Measurements from ENCODE around the gene ECSCR. TPM values are rescaled to one million over a fixed set of nuclear protein-coding genes. Genes with fewer than 3 reads are reported as not detected.
"Not testable (repeated sequence)": the region's sequence is repeated elsewhere in the genome, so short reads cannot be mapped to it uniquely, and the experiment has no call there.

ECSCR gene
- total and polyA plus RNA-seq, 2 donors (not counting 1 experiment from before 2014, with no cell fraction given) = not detected

DNA sequence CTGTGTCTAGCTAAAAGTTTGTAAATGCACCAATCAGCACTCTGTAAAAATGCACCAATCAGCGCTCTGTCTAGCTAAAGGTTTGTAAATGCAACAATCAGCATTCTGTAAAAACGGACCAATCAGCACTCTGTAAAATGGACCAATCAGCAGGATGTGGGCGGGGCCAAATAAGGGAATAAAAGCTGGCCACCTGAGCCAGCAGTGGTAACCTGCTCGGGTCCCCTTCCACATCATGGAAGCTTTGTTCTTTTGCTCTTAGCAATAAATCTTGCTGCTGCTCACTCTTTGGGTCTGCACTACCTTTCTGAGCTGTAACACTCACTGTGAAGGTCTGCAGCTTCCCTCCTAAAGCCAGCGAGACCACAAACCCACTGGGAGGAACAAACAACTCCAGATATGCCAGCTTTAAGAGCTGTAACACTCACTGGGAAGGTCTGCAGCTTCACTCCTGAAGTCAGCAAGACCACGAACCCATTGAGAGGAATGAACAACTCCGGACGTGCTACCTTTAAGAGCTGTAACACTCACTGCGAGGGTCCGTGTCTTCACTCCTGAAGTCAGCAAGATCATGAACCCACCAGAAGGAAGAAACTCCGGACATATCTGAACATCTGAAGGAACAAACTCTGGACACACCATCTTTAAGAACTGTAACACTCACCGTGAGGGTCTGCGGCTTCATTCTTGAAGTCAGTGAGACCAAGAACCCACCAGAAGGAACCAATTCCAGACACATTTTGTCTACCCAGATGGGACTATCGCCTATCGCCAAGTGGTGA lies 40.7 kb upstream of the ECSCR start:
- DNase-seq; H3K27me3 ChIP-seq (replicated peaks in 1 of 4; ENCODE audit: control extremely low read depth in 1 of 4, control insufficient read depth in 3 of 4, insufficient read depth in 4 of 4, low read length in 3 of 4); H3K36me3 ChIP-seq (replicated peaks in 1 of 2; ENCODE audit: control extremely low read depth in 1 of 2, control insufficient read depth in 1 of 2, extremely low read depth in 1 of 2, insufficient read depth in 2 of 2, low read length in 1 of 2); H3K4me3 ChIP-seq (ENCODE audit: control extremely low read depth in 1 of 5, extremely low read depth in 1 of 5, insufficient read depth in 1 of 5, low read depth in 2 of 5, low read length in 4 of 5); POLR2A ChIA-PET; intact Hi-C loops (cut with micrococcal nuclease); H3K79me2 ChIP-seq (ENCODE audit: control insufficient read depth, insufficient read depth, low read length); H3K9me3 Mint-ChIP-seq (ENCODE audit: insufficient read depth); H3K27ac Mint-ChIP-seq; H3K4me2 ChIP-seq (replicated peaks; ENCODE audit: low read depth, low read length, poor library complexity, severe bottlenecking); H3K4me1 Mint-ChIP-seq; H3K27ac ChIP-seq (ENCODE audit: low read length in 2 of 2); ATAC-seq (ENCODE audit: low read depth); H3K9ac ChIP-seq (ENCODE audit: low read length); H2AFZ ChIP-seq (ENCODE audit: insufficient read depth, low read depth, low read length, poor library complexity, severe bottlenecking); H3K9me3 ChIP-seq (ENCODE audit: control extremely low read depth in 1 of 3, control insufficient read depth in 2 of 3, insufficient read depth in 1 of 3, low read length in 2 of 3); H3K27me3 Mint-ChIP-seq; H3K4me3 Mint-ChIP-seq; H4K20me1 ChIP-seq (ENCODE audit: control insufficient read depth, insufficient read depth, low read length, poor library complexity, severe bottlenecking); H3K4me1 ChIP-seq (ENCODE audit: control insufficient read depth in 2 of 2, insufficient read depth in 2 of 2, low read length in 2 of 2): not testable (repeated sequence)
- 82% methylated on average over 15 of the region's 15 CpGs for WGBS (ENCODE audit: insufficient coverage)
- CTCF ChIA-PET = interaction anchor here (1.4 to 1.7 kb wide), 2 partner anchors 11 to 264 kb away, joined by 3 read pairs; no protein-coding TSS in a partner anchor

DNA sequence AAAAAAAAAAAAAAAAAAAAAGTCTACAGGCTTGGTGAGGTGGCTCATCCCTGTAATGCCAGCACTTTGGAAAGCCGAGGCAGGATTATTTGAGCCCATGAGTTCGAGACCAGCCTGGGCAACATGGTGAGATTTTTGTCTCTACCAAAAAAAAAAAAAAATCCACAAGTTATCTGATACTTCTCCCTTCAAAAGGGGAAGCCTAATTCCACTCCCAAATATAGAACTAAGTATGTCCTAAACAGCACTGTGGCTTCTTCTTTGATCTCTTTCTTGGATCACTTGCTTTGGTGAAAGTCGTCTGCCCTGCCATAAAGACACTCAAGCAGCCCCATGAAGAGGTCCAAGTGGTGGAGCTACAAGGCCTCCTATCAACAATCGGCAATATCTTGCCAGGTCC lies 38.8 kb upstream of the ECSCR start:
- no peak for ATAC-seq (ENCODE audit: low read depth)
- Histone ChIP-seq H3K27me3 (replicated peaks in 1 of 4; ENCODE audit: control extremely low read depth in 1 of 4, control insufficient read depth in 3 of 4, insufficient read depth in 4 of 4, low read length in 3 of 4) (peaks cover 0 to 3% (median 0%) of the 10 kb centered on the region in 4 experiments), H3K27ac (ENCODE audit: low read length in 2 of 2) (no peak overlapping the region), H3K36me3 (replicated peaks in 1 of 2; ENCODE audit: control extremely low read depth in 1 of 2, control insufficient read depth in 1 of 2, extremely low read depth in 1 of 2, insufficient read depth in 2 of 2, low read length in 1 of 2) (no peaks in the 10 kb centered on the region), H3K9me3 (ENCODE audit: control extremely low read depth in 1 of 3, control insufficient read depth in 2 of 3, insufficient read depth in 1 of 3, low read length in 2 of 3) (peaks cover 0 to 6% (median 0%) of the 10 kb centered on the region in 3 donors), H3K79me2 (ENCODE audit: control insufficient read depth, insufficient read depth, low read length) (no peaks in the 10 kb centered on the region), H3K4me1 (ENCODE audit: control insufficient read depth in 2 of 2, insufficient read depth in 2 of 2, low read length in 2 of 2) (no peaks in the 10 kb centered on the region), H4K20me1 (ENCODE audit: control insufficient read depth, insufficient read depth, low read length, poor library complexity, severe bottlenecking) (no peaks in the 10 kb centered on the region), H3K4me3 (ENCODE audit: control extremely low read depth in 1 of 5, extremely low read depth in 1 of 5, insufficient read depth in 1 of 5, low read depth in 2 of 5, low read length in 4 of 5) (no peak overlapping the region), H3K9ac (ENCODE audit: low read length) (no peak overlapping the region), H2AFZ (ENCODE audit: insufficient read depth, low read depth, low read length, poor library complexity, severe bottlenecking) (no peak overlapping the region), H3K4me2 (replicated peaks; ENCODE audit: low read depth, low read length, poor library complexity, severe bottlenecking) (no peak overlapping the region)
- Mint-ChIP-seq H3K27ac (no peak overlapping the region), H3K4me3 (no peak overlapping the region), H3K4me1 (no peaks in the 10 kb centered on the region), H3K27me3 (no peaks in the 10 kb centered on the region), H3K9me3 (ENCODE audit: insufficient read depth) (no peaks in the 10 kb centered on the region)
- no peak for TF ChIP-seq EZH2 (IDR thresholded peaks at IDR 0.05; ENCODE audit: borderline replicate concordance, insufficient read depth, low read depth, low read length, poor library complexity, severe bottlenecking)
- TF ChIP-seq, protein P1, sequence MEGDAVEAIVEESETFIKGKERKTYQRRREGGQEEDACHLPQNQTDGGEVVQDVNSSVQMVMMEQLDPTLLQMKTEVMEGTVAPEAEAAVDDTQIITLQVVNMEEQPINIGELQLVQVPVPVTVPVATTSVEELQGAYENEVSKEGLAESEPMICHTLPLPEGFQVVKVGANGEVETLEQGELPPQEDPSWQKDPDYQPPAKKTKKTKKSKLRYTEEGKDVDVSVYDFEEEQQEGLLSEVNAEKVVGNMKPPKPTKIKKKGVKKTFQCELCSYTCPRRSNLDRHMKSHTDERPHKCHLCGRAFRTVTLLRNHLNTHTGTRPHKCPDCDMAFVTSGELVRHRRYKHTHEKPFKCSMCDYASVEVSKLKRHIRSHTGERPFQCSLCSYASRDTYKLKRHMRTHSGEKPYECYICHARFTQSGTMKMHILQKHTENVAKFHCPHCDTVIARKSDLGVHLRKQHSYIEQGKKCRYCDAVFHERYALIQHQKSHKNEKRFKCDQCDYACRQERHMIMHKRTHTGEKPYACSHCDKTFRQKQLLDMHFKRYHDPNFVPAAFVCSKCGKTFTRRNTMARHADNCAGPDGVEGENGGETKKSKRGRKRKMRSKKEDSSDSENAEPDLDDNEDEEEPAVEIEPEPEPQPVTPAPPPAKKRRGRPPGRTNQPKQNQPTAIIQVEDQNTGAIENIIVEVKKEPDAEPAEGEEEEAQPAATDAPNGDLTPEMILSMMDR (IDR thresholded peaks at IDR 0.05) = no peak
- ChIA-PET CTCF (interaction anchor here (1.2 to 1.4 kb wide), 3 partner anchors 8 to 79 kb away, joined by 3 read pairs; no protein-coding TSS in a partner anchor), POLR2A (no interaction called here)
- intact Hi-C loops (cut with micrococcal nuclease) = no loop called here
- DNase-seq = no peak
- 67% methylated on average over 4 of the region's 4 CpGs for WGBS (ENCODE audit: insufficient coverage)

Data from B cell (primary cell).